HG03159 (cell line): ENCODE results near the gene ZBTB20.

Source experiments
- ATAC-seq: cut with Tn5 transposase; IDR thresholded peaks from one replicate; pipeline ENCODE4 v1.9.1; 2021; ENCODE audit warnings: mild to moderate bottlenecking, moderate library complexity; ENCODE audit not compliant: unreplicated experiment

Gene ZBTB20

DNA sequence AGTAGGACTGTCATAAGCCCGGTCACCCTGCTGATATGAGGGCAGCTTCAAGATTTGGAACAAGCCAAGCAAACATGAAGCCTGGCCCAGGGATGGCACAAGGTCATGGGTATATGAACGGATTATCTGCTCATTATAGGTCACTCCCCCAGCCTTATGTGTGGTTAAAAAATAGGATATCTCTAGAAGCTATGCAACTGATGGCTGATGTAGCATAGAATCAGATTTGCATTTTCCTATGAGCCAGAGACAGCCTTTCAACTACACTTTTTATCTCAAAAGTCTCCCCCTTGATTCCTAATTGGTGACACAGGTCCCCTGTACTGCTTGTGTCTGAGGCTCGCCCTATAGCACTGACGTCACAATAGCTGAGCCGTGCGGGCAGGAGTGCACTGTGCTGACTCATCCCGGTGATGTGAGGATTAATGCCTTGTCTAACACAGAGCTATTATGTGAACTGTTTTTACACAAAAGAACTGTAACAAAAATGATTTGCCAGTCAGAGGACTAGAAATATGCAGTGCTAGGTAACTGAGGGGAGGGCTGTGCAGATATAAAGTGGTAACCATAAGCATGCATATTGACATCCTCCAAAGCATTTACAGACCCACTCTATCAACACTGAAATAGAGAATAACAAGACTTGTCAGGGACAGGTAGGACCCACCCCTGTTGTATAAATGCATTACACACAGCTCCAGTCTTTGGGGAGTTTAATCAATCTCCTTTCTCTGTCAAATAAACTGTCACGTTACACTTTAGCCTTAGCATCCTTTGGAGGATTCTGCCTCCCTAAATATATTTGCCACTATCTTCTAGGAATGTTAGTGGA is 648.3 kb downstream of the ZBTB20 start:
- ATAC-seq: no peak

DNA sequence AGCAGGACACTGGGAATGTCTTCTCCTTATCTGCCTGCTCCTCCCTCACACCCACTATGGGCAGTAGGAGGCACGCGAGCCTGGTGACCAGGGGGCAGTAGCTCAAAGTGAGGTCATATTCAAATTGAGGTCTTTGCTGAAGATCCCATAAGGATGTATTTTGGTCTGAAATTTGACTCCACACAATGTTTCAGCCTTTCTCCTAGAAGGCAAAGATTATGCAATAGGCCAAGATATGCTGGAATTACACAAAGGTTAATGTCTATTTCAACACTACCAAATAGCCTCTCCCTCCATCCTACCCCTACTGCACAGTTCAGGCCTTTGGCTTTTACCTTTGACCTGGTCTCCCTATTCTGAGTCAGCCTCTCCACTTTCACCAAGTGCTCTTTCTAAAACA is 650.2 kb downstream of the ZBTB20 start:
- no peak for ATAC-seq

DNA sequence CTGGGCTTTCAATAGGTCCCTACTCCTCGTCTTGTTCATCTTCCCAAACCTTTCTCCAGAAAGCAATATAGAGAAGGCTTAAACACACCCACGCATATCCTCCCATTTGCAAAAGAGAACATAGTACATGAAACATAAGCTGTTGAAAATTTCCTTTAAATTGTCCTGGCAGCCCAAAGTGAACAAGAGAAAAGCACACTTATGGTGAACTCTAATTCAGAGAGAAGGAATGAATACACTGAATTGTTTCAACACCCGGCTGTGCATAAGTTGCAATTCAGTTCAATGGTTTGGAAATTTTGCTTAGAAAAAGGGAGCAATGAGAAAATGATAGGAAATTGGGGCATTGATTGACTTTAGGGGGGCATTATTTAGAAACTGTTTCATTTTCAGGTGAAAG is 650.6 kb downstream of the ZBTB20 start:
- ATAC-seq: no peak

GRCh38 chr3:114496021-114496434 is 651.1 kb downstream of the ZBTB20 start:
- ATAC-seq: no peak

- no peak for ATAC-seq
Measured at GRCh38 chr3:114494498-114494897, 652.6 kb downstream of the ZBTB20 start.

DNA sequence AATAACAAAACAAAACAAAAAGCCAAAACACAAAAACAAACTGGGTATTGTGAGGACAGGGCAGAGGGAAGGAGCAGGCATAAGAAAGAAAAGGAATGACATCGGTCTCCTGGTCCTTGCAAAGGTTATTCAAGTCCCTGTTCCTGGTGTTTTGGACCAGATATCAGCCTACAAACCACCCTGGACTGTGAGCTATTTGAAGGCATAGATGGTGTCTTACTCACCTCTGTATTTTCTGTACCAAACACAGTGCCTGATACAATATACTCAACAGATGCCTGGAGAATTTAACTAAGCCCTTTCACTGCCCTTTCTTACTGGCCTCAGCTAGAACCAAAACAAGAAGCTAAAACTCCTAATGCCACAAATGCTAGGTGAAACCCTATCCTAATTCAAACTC is 656.3 kb downstream of the ZBTB20 start:
- no peak for ATAC-seq

- no peak for ATAC-seq
Measured at GRCh38 chr3:114487502-114487901, 659.6 kb downstream of the ZBTB20 start.

- ATAC-seq: no peak
Measured at GRCh38 chr3:114484919-114485318, 662.2 kb downstream of the ZBTB20 start.

- no peak for ATAC-seq
Measured at GRCh38 chr3:114481113-114481512, 666.0 kb downstream of the ZBTB20 start.

GRCh38 chr3:114480442-114480841 is 666.6 kb downstream of the ZBTB20 start:
- ATAC-seq: no peak

DNA sequence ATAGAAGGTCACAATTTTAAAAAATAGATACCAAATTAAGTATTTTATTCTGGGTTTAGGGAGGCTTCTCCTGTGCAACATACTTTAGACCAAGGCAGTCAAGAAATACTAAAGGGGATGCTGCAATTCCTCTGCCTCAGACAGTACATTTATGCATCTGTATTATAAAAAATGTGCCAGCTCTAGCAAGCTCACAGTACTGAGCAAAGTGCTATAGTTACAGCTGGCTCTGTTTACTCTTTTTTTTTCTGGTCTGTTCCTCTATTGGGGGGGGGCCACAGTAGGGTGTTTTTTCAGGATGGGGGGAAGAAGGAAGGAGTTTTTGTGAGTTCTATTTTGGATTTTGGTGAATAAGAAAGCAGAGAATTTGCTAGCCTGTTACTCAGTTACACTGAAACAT is 668.3 kb downstream of the ZBTB20 start:
- ATAC-seq: no peak

- no peak for ATAC-seq
Measured at GRCh38 chr3:114476511-114476910, 670.6 kb downstream of the ZBTB20 start.

- no peak for ATAC-seq
Measured at GRCh38 chr3:114471478-114471877, 675.6 kb downstream of the ZBTB20 start.

DNA sequence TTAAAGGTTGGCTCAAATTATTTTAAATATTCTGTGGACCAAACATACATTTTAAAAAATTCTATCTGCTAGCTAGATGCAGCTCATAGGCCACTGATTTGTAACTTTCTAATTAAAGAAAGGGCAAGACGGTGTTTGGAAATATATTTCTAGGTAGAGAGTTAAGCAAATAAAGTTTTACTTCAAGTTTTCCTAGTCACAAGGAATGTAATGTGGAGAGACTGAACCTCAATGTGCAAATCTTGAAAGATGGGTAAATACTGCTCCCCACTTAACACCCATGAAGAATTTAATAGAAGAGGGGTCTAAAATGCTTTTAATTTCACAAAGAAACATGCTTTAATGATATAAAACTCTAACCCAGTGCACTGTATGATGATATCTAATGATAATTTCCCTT is 678.0 kb downstream of the ZBTB20 start:
- ATAC-seq: no peak

GRCh38 chr3:114466816-114467215 is 680.3 kb downstream of the ZBTB20 start:
- no peak for ATAC-seq

DNA sequence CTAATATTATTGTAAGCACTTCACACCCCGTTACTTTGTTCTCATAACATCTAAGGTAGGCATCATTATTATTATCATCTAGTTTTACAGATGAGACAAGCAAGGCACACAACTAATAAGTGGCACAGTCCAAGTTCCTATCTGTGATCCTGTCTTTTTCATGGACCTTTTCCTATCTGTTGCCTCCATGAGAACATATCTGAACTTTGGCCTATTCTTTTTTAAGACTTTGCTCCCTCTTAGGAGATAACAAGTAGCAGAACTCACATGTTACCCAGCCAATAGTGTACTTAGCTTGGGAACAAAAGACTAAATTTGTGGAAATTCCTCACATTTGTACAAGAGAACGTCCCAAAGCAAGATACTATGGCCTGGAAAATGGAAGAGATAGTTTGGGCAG is 680.8 kb downstream of the ZBTB20 start:
- no peak for ATAC-seq

- peak; percentile 84 for ATAC-seq
Measured at GRCh38 chr3:114464548-114464947, 682.5 kb downstream of the ZBTB20 start.

DNA sequence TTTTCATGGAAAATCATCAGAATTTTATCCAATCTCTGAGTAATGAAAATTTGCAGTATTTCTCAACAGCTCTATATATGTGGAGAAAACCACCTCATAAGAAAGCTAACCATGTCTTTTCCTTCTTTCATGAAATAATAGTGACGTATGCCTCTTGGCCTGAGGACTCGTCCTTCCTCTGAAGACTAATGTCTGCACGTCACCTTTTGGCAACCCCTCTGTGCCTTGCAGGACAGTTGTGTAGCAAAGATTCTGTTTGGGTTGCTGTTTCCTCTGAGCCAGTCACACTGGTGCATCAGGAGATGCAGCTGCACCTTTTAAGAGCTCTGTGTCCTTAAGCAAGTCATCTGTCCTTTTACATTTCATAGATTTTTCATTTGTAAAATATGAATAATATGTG is 684.3 kb downstream of the ZBTB20 start:
- ATAC-seq: no peak

DNA sequence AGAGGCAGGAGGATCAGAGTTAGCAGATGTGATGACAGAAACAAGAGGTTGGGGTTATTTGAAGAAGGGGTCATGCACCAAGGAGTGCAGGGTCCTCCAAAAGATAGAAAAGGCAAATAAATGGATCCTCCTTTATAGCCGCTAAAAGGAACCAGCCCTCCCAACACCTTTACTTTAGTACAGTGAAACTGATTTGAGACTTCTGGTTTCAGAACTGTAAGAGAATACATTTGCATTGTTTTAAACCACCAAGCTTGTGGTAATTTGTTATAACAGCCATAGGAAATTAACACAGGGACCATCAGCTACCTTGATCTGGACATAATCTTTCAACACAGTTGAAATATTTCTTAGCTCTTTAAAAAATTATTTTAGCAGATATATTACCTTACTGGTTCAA is 686.6 kb downstream of the ZBTB20 start:
- ATAC-seq: peak; percentile 53

GRCh38 chr3:114456742-114457141 is 690.3 kb downstream of the ZBTB20 start:
- peak; percentile 74 for ATAC-seq

- ATAC-seq: no peak
Measured at GRCh38 chr3:114455432-114455831, 691.7 kb downstream of the ZBTB20 start.

GRCh38 chr3:114454551-114455251 is 692.4 kb downstream of the ZBTB20 start:
- no peak for ATAC-seq
